Osteocyte (in vitro differentiated cells): ENCODE measurements around the gene RALGPS2. TPM values are rescaled to one million over a fixed set of nuclear protein-coding genes. Genes with fewer than 3 reads are reported as not detected.

Source experiments
- DNase-seq: peaks from one replicate; pipeline ENCODE4 v3.0.0; 2021; ENCODE audit warnings: mixed read lengths; ENCODE audit not compliant: unreplicated experiment; ENCODE audit errors: extremely low spot score
- H3K27ac Mint-ChIP-seq: one replicate; pipeline ENCODE4 v1.8.0; 2021; ENCODE audit warnings: mild to moderate bottlenecking, mixed read lengths; ENCODE audit not compliant: unreplicated experiment
- H3K27me3 Mint-ChIP-seq: one replicate; pipeline ENCODE4 v1.8.0; 2021; ENCODE audit warnings: mixed read lengths; ENCODE audit not compliant: unreplicated experiment
- H3K36me3 Mint-ChIP-seq: one replicate; pipeline ENCODE4 v1.8.0; 2021; ENCODE audit warnings: mixed read lengths; ENCODE audit not compliant: unreplicated experiment
- H3K4me1 Mint-ChIP-seq: one replicate; pipeline ENCODE4 v1.8.0; 2021; ENCODE audit warnings: mixed read lengths; ENCODE audit not compliant: unreplicated experiment
- H3K4me3 Mint-ChIP-seq: one replicate; pipeline ENCODE4 v1.8.0; 2021; ENCODE audit warnings: mild to moderate bottlenecking, moderate library complexity, mixed read lengths; ENCODE audit not compliant: unreplicated experiment
- H3K9me3 Mint-ChIP-seq: one replicate; pipeline ENCODE4 v1.8.0; 2021; ENCODE audit warnings: mixed read lengths; ENCODE audit not compliant: unreplicated experiment
- CTCF ChIP-seq: fragments of 200-600 bp; sonication (generic); IDR thresholded peaks from 2 replicates; pipeline ENCODE4 v1.5.0; 2021; ENCODE audit warnings: antibody characterized with exemption, mild to moderate bottlenecking, moderate library complexity
- total RNA-seq: library from RNA; stranded (reverse); gene quantifications from 2 replicates; pipeline ENCODE4 v1.2.1, GENCODE V29; 2021

RALGPS2 gene
- total RNA-seq, 1 donor from 2014 or later: 6.5 TPM

GRCh38 chr1:178937695-178938094, 212.7 kb downstream of the RALGPS2 start:
- Mint-ChIP-seq H3K9me3 (no peaks in the 10 kb centered on the region), H3K4me1 (peaks cover 25% of the 10 kb centered on the region), H3K27ac (peak overlapping the region; percentile 14), H3K4me3 (no peak overlapping the region), H3K36me3 (no peaks in the 10 kb centered on the region), H3K27me3 (peaks cover 8% of the 10 kb centered on the region)
- DNase-seq: no peak
- no peak for TF ChIP-seq CTCF

- Mint-ChIP-seq H3K27me3 (peaks cover 8% of the 10 kb centered on the region), H3K36me3 (no peaks in the 10 kb centered on the region), H3K4me3 (no peak overlapping the region), H3K9me3 (no peaks in the 10 kb centered on the region), H3K4me1 (peaks cover 21% of the 10 kb centered on the region), H3K27ac (no peak overlapping the region)
- no peak for TF ChIP-seq CTCF
- DNase-seq: no peak
Measured at GRCh38 chr1:178938101-178938958, 213.3 kb downstream of the RALGPS2 start.

GRCh38 chr1:178938959-178939317, 213.9 kb downstream of the RALGPS2 start:
- no peak overlapping the region for H3K27ac Mint-ChIP-seq
- H3K4me3 Mint-ChIP-seq: no peak overlapping the region
- no peaks in the 10 kb centered on the region for H3K36me3 Mint-ChIP-seq
- DNase-seq: peak; percentile 74
- peaks cover 17% of the 10 kb centered on the region for H3K4me1 Mint-ChIP-seq
- no peak for TF ChIP-seq CTCF
- H3K27me3 Mint-ChIP-seq: peaks cover 8% of the 10 kb centered on the region
- H3K9me3 Mint-ChIP-seq: no peaks in the 10 kb centered on the region

GRCh38 chr1:178939338-178940067, 214.5 kb downstream of the RALGPS2 start:
- Mint-ChIP-seq H3K4me3 (no peak overlapping the region), H3K27ac (no peak overlapping the region), H3K4me1 (peaks cover 14% of the 10 kb centered on the region), H3K27me3 (peaks cover 8% of the 10 kb centered on the region), H3K36me3 (no peaks in the 10 kb centered on the region), H3K9me3 (no peaks in the 10 kb centered on the region)
- no peak for TF ChIP-seq CTCF
- no peak for DNase-seq
